K562 (cell line): ENCODE results near the gene TRIM47. TPM values are rescaled to one million over a fixed set of nuclear protein-coding genes. Genes with fewer than 3 reads are reported as not detected.
A peak's percentile ranks its signal among the peaks of the same experiment; 100 is the strongest.

Source experiments
- ATAC-seq: fragments of 200-7000 bp; cut with Tn5 transposase; 3 replicates; pipeline ENCODE4 v1.9.1; 2020; ENCODE audit warnings: moderate library complexity
- BruUV-seq: library from RNA; stranded (reverse); fragments of 400-500 nt; replicated peaks from 2 replicates; lab custom pipeline; 2021; lab: Mats Ljungman, UMichigan
- CTCF ChIA-PET: fragments of 300-600 bp; formaldehyde crosslinking; extraction: SDS; loops from one replicate; lab custom pipeline; 2021; ENCODE audit warnings: low intra/inter-chr PET ratio; lab: Yijun Ruan, JAX
- POLR2A ChIA-PET: fragments of 300-600, 350-650 bp; sonication (Branson Sonifier 250); formaldehyde crosslinking; extraction: SDS; loops from one replicate; lab custom pipeline; 2021; ENCODE audit warnings: antibody characterized with exemption, inconsistent platforms; lab: Yijun Ruan, JAX
- DNase-seq, 4 experiments: peaks; one replicate each; pipeline versions ENCODE4 v3.0.0 to v3.0.0-alpha.2; 2011 to 2018; ENCODE audit warnings: low spot score in 3 of 4, mixed read lengths in 3 of 4; ENCODE audit errors: extremely low read depth in 1 of 4
- FAIRE-seq: peaks from 2 replicates; lab custom pipeline; 2011; peaks lifted over from hg19 to GRCh38; lab: Jason Lieb, UNC
- H2AFZ ChIP-seq: 2 replicates; pipeline ENCODE4 v1.6.0; 2011; ENCODE audit warnings: low read depth, low read length, control low read depth, inconsistent platforms
- H3K27ac ChIP-seq: fragments of 200-600 bp; 3 replicates; pipeline ENCODE4 v1.8.0; 2011; ENCODE audit warnings: low read depth, mild to moderate bottlenecking, control low read depth, inconsistent platforms, low read length, moderate library complexity, mixed read lengths; ENCODE audit errors: extremely low read depth
- H3K27me3 ChIP-seq, 2 experiments: fragments of 300-600 bp in 1 of 2; 2 replicates in 1 of 2; 3 replicates in 1 of 2; pipeline versions ENCODE4 v1.6.0 to v1.8.0; 2011; ENCODE audit warnings: inconsistent platforms in 2 of 2, low read length in 2 of 2, mild to moderate bottlenecking in 1 of 2, mixed read lengths in 1 of 2, moderate library complexity in 1 of 2; ENCODE audit not compliant: control insufficient read depth in 2 of 2, insufficient read depth in 2 of 2
- H3K36me3 ChIP-seq: fragments of 300-600 bp; 3 replicates; pipeline ENCODE4 v1.8.0; 2011; ENCODE audit warnings: mild to moderate bottlenecking, low read length, inconsistent platforms; ENCODE audit not compliant: control insufficient read depth, insufficient read depth
- H3K4me1 ChIP-seq, 2 experiments: fragments of 200-600 bp in 1 of 2; replicated peaks in 1 of 2; 2 replicates in 1 of 2; 3 replicates in 1 of 2; pipeline versions ENCODE4 v1.5.1 to v1.8.0; 2011; ENCODE audit warnings: inconsistent platforms in 2 of 2, low read length in 2 of 2, mild to moderate bottlenecking in 1 of 2, mixed read lengths in 1 of 2, moderate library complexity in 1 of 2; ENCODE audit not compliant: control insufficient read depth in 2 of 2, insufficient read depth in 2 of 2
- H3K4me2 ChIP-seq: 2 replicates; pipeline ENCODE4 v1.6.1; 2011; ENCODE audit warnings: low read length, control low read depth, inconsistent platforms, mixed read lengths; ENCODE audit not compliant: insufficient read depth
- H3K4me3 ChIP-seq: fragments of 200-600 bp; sonication (generic), shearing (Covaris generic); 2 replicates; pipeline ENCODE4 v1.5.1; 2016; ENCODE audit warnings: control low read depth, inconsistent platforms
- H3K79me2 ChIP-seq: fragments of 200-600 bp; 3 replicates; pipeline ENCODE4 v1.8.0; 2011; ENCODE audit warnings: low read length, inconsistent platforms; ENCODE audit not compliant: control insufficient read depth, insufficient read depth
- H3K9ac ChIP-seq, 2 experiments: 2 replicates each; pipeline versions ENCODE4 v1.6.0 to v1.6.1; 2011; ENCODE audit warnings: low read depth in 2 of 2, low read length in 2 of 2, control low read depth in 1 of 2, inconsistent platforms in 1 of 2, mild to moderate bottlenecking in 1 of 2, mixed read lengths in 1 of 2; ENCODE audit not compliant: insufficient read depth in 1 of 2
- H3K9me1 ChIP-seq: one replicate; pipeline ENCODE4 v1.6.0; 2011; ENCODE audit warnings: inconsistent platforms, mild to moderate bottlenecking, low read length, moderate library complexity; ENCODE audit not compliant: control insufficient read depth, insufficient read depth
- H3K9me3 ChIP-seq: replicated peaks from 2 replicates; pipeline ENCODE4 v1.5.1; 2011; ENCODE audit warnings: low read depth, low read length, inconsistent platforms; ENCODE audit not compliant: control insufficient read depth, insufficient read depth
- H4K20me1 ChIP-seq: replicated peaks from 2 replicates; pipeline ENCODE4 v1.6.1; 2011; ENCODE audit warnings: low read length, inconsistent platforms, mixed read lengths; ENCODE audit not compliant: control insufficient read depth, insufficient read depth
- CCAR2 ChIP-seq: fragments of 200-400 bp; formaldehyde crosslinking; IDR thresholded peaks from 2 replicates; pipeline ENCODE4 v1.6.1; 2017; ENCODE audit warnings: mild to moderate bottlenecking, low read depth, low read length
- PHF20 ChIP-seq: fragments of 450-650 bp; IDR thresholded peaks from 2 replicates; pipeline ENCODE4 v1.6.1; 2018; ENCODE audit not compliant: partially characterized antibody
- PML ChIP-seq: IDR thresholded peaks from 2 replicates; pipeline ENCODE4 v1.6.1; 2012; ENCODE audit warnings: low read length, inconsistent platforms
- POLR2G ChIP-seq: fragments of 200-400 bp; formaldehyde crosslinking; IDR thresholded peaks from 2 replicates; pipeline ENCODE4 v1.6.1; 2017; ENCODE audit warnings: low read depth, mild to moderate bottlenecking, antibody characterized with exemption, low read length, moderate library complexity
- ZBTB11 ChIP-seq, 3 experiments: fragments of 200-800 bp in 1 of 3; fragments of 250-450 bp in 1 of 3; fragments of 450-650 bp in 1 of 3; sonication (Bioruptor Pico) in 1 of 3; sonication (Bioruptor generic) in 1 of 3; formaldehyde crosslinking in 1 of 3; IDR thresholded peaks; 2 replicates each; pipeline versions ENCODE4 v1.6.1 to v1.8.0; 2016 to 2022; ENCODE audit warnings: mild to moderate bottlenecking in 2 of 3, missing genetic modification characterization in 2 of 3, missing compliant biosample characterization in 1 of 3, moderate library complexity in 1 of 3
- ZKSCAN1 ChIP-seq: fragments of 150-350 bp; IDR thresholded peaks from 2 replicates; pipeline ENCODE4 v1.6.1; 2016; ENCODE audit warnings: low read depth, low read length
- ZNF174 ChIP-seq: fragments of 250-450 bp; sonication (Bioruptor Pico); IDR thresholded peaks from 2 replicates; pipeline ENCODE4 v1.4.0; 2020; ENCODE audit warnings: mild to moderate bottlenecking
- ZNF77 ChIP-seq: fragments of 250-450 bp; sonication (Bioruptor Pico); IDR thresholded peaks from 2 replicates; pipeline ENCODE4 v1.5.0; 2020
- WGBS: fragments of 100-300 bp; shearing (Covaris generic); methylation state at CpG from one replicate; pipeline ENCODE4 v1.1.6; 2016; ENCODE audit warnings: low coverage, mixed read lengths; ENCODE audit not compliant: insufficient coverage; ENCODE audit errors: missing lambda C conversion rate; 5-methylcytosine and 5-hydroxymethylcytosine counted together
- in situ Hi-C: fragments of 300-500 bp; cut with MboI; formaldehyde crosslinking; loops from 4 replicates; pipeline ENCODE4 v1.15.0; 2018; ENCODE audit warnings: inconsistent platforms, mixed read lengths
- intact Hi-C: fragments of 100-400 bp; cut with micrococcal nuclease; formaldehyde crosslinking; loops from 2 replicates; pipeline ENCODE4 v1.14.2; 2022
- polyA plus RNA-seq, 8 experiments: library from polyadenylated mRNA; depleted of rRNA in 4 of 8; stranded (reverse) in 5 of 8; unstranded in 3 of 8; fragments of >200 nt; fragmentation: Nextera tagmentation in 2 of 8; fragmentation: Illumina TruSeq in 1 of 8; extraction: Ambion mirVana in 2 of 8; extraction: Trizol in 1 of 8; gene quantifications; 2 replicates each; pipeline versions ENCODE4 v1.2.1 to v1.2.3, GENCODE V29; 2011 to 2014; ENCODE audit warnings: inconsistent platforms in 1 of 8, missing spikeins in 1 of 8
- total RNA-seq, 7 experiments: library from RNA; depleted of rRNA in 6 of 7; stranded (reverse); fragments of >200 nt in 6 of 7; fragmentation: Illumina TruSeq in 2 of 7; extraction: Trizol in 2 of 7; gene quantifications; 2 replicates each; pipeline versions ENCODE4 v1.2.1 to v1.2.3, GENCODE V29; 2011 to 2021; ENCODE audit warnings: low replicate concordance in 1 of 7

Gene TRIM47
- total and polyA plus RNA-seq, 9 of the 15 experiments (the other 6 are each of a cell fraction or from before 2014, with no cell fraction given) = 0.56 to 6.1 (median 3.2) TPM

DNA sequence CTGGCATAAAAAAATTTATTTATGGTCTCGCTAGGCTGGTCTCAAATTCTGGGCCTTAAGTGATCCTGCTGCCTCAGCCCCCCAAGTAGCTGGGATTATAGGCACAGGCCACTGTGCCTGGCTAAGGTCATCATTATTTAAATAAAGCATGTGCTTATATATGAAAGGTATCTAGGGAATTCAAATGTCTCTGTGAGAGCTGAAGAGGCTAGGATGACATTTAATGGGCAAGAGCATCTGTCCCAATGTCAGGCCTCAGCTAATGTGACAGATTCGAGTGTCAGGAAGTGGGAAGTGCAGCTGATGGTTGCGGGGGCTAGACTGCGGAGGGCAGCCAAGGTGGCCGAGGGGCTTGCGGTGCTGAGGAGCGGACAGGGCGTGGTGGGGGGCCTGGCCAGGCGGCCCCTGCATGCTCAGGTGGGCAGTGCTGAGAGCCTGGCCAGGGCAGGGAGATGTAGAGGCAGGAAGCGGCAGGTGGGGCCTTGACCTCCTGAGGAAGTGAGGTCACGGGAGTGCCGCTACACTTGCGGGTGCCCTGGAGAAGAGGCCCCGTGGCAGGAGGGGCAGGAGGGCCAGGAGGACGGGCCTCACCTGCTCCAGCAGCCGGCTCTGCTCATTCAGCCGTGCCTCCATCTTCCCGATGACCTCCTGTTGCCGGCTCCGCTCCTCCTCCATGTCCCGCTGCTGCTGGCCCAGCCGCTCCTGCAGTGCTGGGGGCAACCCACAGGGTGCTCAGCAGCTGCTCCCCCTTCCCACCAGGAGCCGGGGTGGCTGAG is 38.9 kb upstream of the TRIM47 start:
- H3K4me1 ChIP-seq = peaks cover 0 to 42% of the 10 kb centered on the region in 2 experiments; a peak in 2 of 5 replicates
- POLR2A ChIA-PET = interaction anchor here (1.1 to 1.4 kb wide), 3 partner anchors 10 to 152 kb away, joined by 3 to 5 read pairs (median 3); partner anchors contain the start of gene GALK1
- H4K20me1 ChIP-seq = no peaks in the 10 kb centered on the region
- in situ Hi-C loops (no loop called here), intact Hi-C loops (no loop called here)
- no peak overlapping the region for H3K9ac ChIP-seq
- ATAC-seq (no peak), DNase-seq (no peak)
- H3K9me1 ChIP-seq = no peaks in the 10 kb centered on the region
- WGBS = 76% methylated on average over 17 of the region's 23 CpGs
- no peak overlapping the region for H3K4me2 ChIP-seq
- 0 out of 3 replicates have a peak, but pooled peaks cover 3% of the 10 kb centered on the region for H3K36me3 ChIP-seq
- no TSS peak for BruUV-seq
- TF ChIP-seq POLR2G = 0 out of 2 replicates have a peak, but pooled peaks have one; percentile 13
- TF ChIP-seq ZNF174 (CRISPR knock-in tag) = no peak
- TF ChIP-seq, all 486 proteins: peak for 1
- Histone ChIP-seq H3K4me3 (no peak overlapping the region), H3K79me2 (no peaks in the 10 kb centered on the region), H3K27me3 (no peaks in the 10 kb centered on the region), H3K27ac (no peak overlapping the region), H3K9me3 (no peaks in the 10 kb centered on the region), H2AFZ (no peak overlapping the region)
- CTCF ChIA-PET = no interaction called here
- no peak for FAIRE-seq

- H3K9me3 ChIP-seq = no peaks in the 10 kb centered on the region
- 81% methylated on average over 8 of the region's 8 CpGs for WGBS
- no peak overlapping the region for H3K4me3 ChIP-seq
- no peaks in the 10 kb centered on the region for H3K79me2 ChIP-seq
- no peak overlapping the region for H3K4me2 ChIP-seq
- no peaks in the 10 kb centered on the region for H3K9me1 ChIP-seq
- FAIRE-seq = peak; percentile 46
- in situ Hi-C loops = no loop called here
- CTCF ChIA-PET = interaction anchor here (0.6 kb wide), 1 partner anchor 24 kb away, joined by 4 read pairs; no protein-coding TSS in a partner anchor
- POLR2A ChIA-PET = interaction anchor here (0.6 to 1.2 kb wide), 5 partner anchors 18 to 191 kb away, joined by 3 to 5 read pairs (median 3); no protein-coding TSS in a partner anchor
- no TSS peak for BruUV-seq
- no peak for ATAC-seq
- H3K9ac ChIP-seq = peak overlapping the region in 1 of 2 experiments; percentile 79; a peak in 2 of 4 replicates
- no peak overlapping the region for H3K27ac ChIP-seq
- H3K36me3 ChIP-seq = peaks cover 6% of the 10 kb centered on the region; the same call in 1 of the 3 replicates
- DNase-seq = no peak
- no peaks in the 10 kb centered on the region for H4K20me1 ChIP-seq
- peaks cover 0 to 52% of the 10 kb centered on the region in 2 experiments; a peak in 2 of 5 replicates for H3K4me1 ChIP-seq
- intact Hi-C loops = no loop called here
- no peaks in the 10 kb centered on the region for H3K27me3 ChIP-seq
- H2AFZ ChIP-seq = no peak overlapping the region
- TF ChIP-seq CCAR2 = no peak
- no peak for TF ChIP-seq PHF20
- no peak for TF ChIP-seq ZNF77
- TF ChIP-seq PML = no peak
- TF ChIP-seq ZKSCAN1 = no peak
- TF ChIP-seq ZBTB11 (CRISPR knock-in tag; IDR thresholded peaks at IDR 0.05) = no peak
These were observed 36.9 kb upstream of the TRIM47 start for GRCh38 chr17:75915268-75915667.
